PC-3 (cell line): ENCODE results near the gene ERICH3. TPM values are rescaled to one million over a fixed set of nuclear protein-coding genes. Genes with fewer than 3 reads are reported as not detected.

Source experiments
- ATAC-seq: fragments of 200-7000 bp; cut with Tn5 transposase; 2 replicates; pipeline ENCODE4 v1.9.1; 2020; ENCODE audit warnings: mild to moderate bottlenecking, moderate library complexity
- BruUV-seq: library from RNA; stranded (reverse); fragments of 400-500 nt; replicated peaks from 2 replicates; lab custom pipeline; 2021; lab: Mats Ljungman, UMichigan
- CTCF ChIA-PET: fragments of 300-600 bp; sonication (Branson Sonifier 250); formaldehyde crosslinking; loops from one replicate; lab custom pipeline; 2022; ENCODE audit warnings: antibody characterized with exemption; lab: Charles Lee
- POLR2A ChIA-PET: fragments of 300-600 bp; sonication (Branson Sonifier 250); formaldehyde crosslinking; loops from one replicate; lab custom pipeline; 2022; ENCODE audit warnings: antibody characterized with exemption; ENCODE audit not compliant: unreplicated experiment; lab: Charles Lee
- DNase-seq: peaks from one replicate; pipeline ENCODE4 v3.0.0-alpha.2; 2015
- H2AFZ ChIP-seq: fragments of 300-600 bp; sonication (generic); 2 replicates; pipeline ENCODE4 v1.6.0; 2016; ENCODE audit warnings: antibody characterized with exemption, low read length
- H3F3A ChIP-seq: fragments of 300-600 bp; sonication (generic); one replicate; pipeline ENCODE4 v1.6.0; 2017; ENCODE audit warnings: antibody characterized with exemption, low read length, control low read depth, mild to moderate bottlenecking; ENCODE audit not compliant: unreplicated experiment
- H3K27ac ChIP-seq: fragments of 300-600 bp; sonication (generic); 2 replicates; pipeline ENCODE4 v1.5.1; 2016; ENCODE audit warnings: mild to moderate bottlenecking, low read length
- H3K27me3 ChIP-seq: fragments of 300-600 bp; sonication (generic); 2 replicates; pipeline ENCODE4 v1.6.1; 2016; ENCODE audit warnings: low read length, mixed read lengths
- H3K36me3 ChIP-seq: fragments of 300-600 bp; sonication (generic); 2 replicates; pipeline ENCODE4 v1.6.1; 2016; ENCODE audit warnings: low read depth, mixed run types, low read length, mixed read lengths
- H3K4me1 ChIP-seq: fragments of 300-600 bp; sonication (generic); 2 replicates; pipeline ENCODE4 v1.5.1; 2016; ENCODE audit warnings: low read length; ENCODE audit not compliant: insufficient read depth
- H3K4me2 ChIP-seq: fragments of 300-600 bp; sonication (generic); 2 replicates; pipeline ENCODE4 v1.6.0; 2016; ENCODE audit warnings: low read length
- H3K4me3 ChIP-seq: fragments of 300-600 bp; sonication (generic); 2 replicates; pipeline ENCODE4 v1.5.1; 2016; ENCODE audit warnings: mild to moderate bottlenecking, low read length, mixed read lengths
- H3K79me2 ChIP-seq: fragments of 300-600 bp; sonication (generic); 2 replicates; pipeline ENCODE4 v1.6.1; 2017; ENCODE audit warnings: low read length, mixed read lengths
- H3K9ac ChIP-seq: fragments of 300-600 bp; sonication (generic); 2 replicates; pipeline ENCODE4 v1.6.0; 2016; ENCODE audit warnings: mild to moderate bottlenecking, low read length
- H3K9me2 ChIP-seq: fragments of 300-600 bp; sonication (generic); replicated peaks from 2 replicates; pipeline ENCODE4 v1.6.1; 2016; ENCODE audit warnings: mixed run types, low read length, mixed read lengths
- H3K9me3 ChIP-seq: fragments of 300-600 bp; sonication (generic); 2 replicates; pipeline ENCODE4 v1.6.1; 2016; ENCODE audit warnings: low read length, mixed read lengths
- H4K20me1 ChIP-seq: fragments of 300-600 bp; sonication (generic); 2 replicates; pipeline ENCODE4 v1.6.1; 2016; ENCODE audit warnings: low read length, mixed read lengths
- CTCF ChIP-seq: fragments of 300-600 bp; sonication (generic); conservative IDR thresholded peaks from 2 replicates; pipeline ENCODE4 v1.5.1; 2017; ENCODE audit warnings: antibody characterized with exemption, low read depth, mild to moderate bottlenecking, low read length
- EZH2 ChIP-seq: fragments of 300-600 bp; sonication (generic); IDR thresholded peaks from one replicate; pipeline ENCODE4 v1.6.1; 2017; ENCODE audit warnings: antibody characterized with exemption, mild to moderate bottlenecking, low read length; ENCODE audit not compliant: unreplicated experiment
- EZH2phosphoT487 ChIP-seq: fragments of 300-600 bp; sonication (generic); IDR thresholded peaks from 2 replicates; pipeline ENCODE4 v1.6.1; 2018; ENCODE audit warnings: mild to moderate bottlenecking, antibody characterized with exemption, low read length, borderline replicate concordance
- intact Hi-C: fragments of 100-400 bp; cut with micrococcal nuclease; formaldehyde crosslinking; loops from 2 replicates; pipeline ENCODE4 v1.9.0; 2023
- total RNA-seq: library from RNA; depleted of rRNA; stranded (reverse); fragments of >200 nt; gene quantifications from 2 replicates; pipeline ENCODE4 v1.2.3, GENCODE V29; 2014

The ERICH3 gene
- total RNA-seq, 1 experiment from 2014 or later = not detected

GRCh38 chr1:74571493-74571800 is 102.1 kb downstream of the ERICH3 start:
- ATAC-seq (no peak), DNase-seq (no peak)
- Histone ChIP-seq H3K9ac (no peak overlapping the region), H3K9me2 (no peaks in the 10 kb centered on the region), H4K20me1 (no peaks in the 10 kb centered on the region), H3K36me3 (no peaks in the 10 kb centered on the region), H3K4me1 (no peaks in the 10 kb centered on the region), H3K4me2 (no peak overlapping the region), H3K4me3 (no peak overlapping the region), H3F3A (no peaks in the 10 kb centered on the region), H2AFZ (no peak overlapping the region), H3K27ac (no peak overlapping the region), H3K27me3 (peaks cover 88% of the 10 kb centered on the region), H3K79me2 (no peaks in the 10 kb centered on the region), H3K9me3 (no peaks in the 10 kb centered on the region)
- no TSS peak for BruUV-seq
- TF ChIP-seq CTCF = no peak
- TF ChIP-seq EZH2phosphoT487 = no peak
- no peak for TF ChIP-seq EZH2
- ChIA-PET CTCF (no interaction called here), POLR2A (no interaction called here)
- intact Hi-C loops = no loop called here

GRCh38 chr1:74570797-74571492 is 102.6 kb downstream of the ERICH3 start:
- Histone ChIP-seq H4K20me1 (no peaks in the 10 kb centered on the region), H3K27ac (no peak overlapping the region), H3K4me3 (no peak overlapping the region), H3K9me2 (no peaks in the 10 kb centered on the region), H3K36me3 (no peaks in the 10 kb centered on the region), H3K79me2 (no peaks in the 10 kb centered on the region), H3F3A (no peaks in the 10 kb centered on the region), H3K27me3 (peaks cover 90% of the 10 kb centered on the region), H3K4me1 (no peaks in the 10 kb centered on the region), H3K4me2 (no peak overlapping the region), H3K9me3 (no peaks in the 10 kb centered on the region), H2AFZ (no peak overlapping the region), H3K9ac (no peak overlapping the region)
- BruUV-seq = no TSS peak
- CTCF ChIA-PET = no interaction called here
- DNase-seq (no peak), ATAC-seq (no peak; the same call in 1 of the 2 replicates)
- TF ChIP-seq EZH2 = no peak
- TF ChIP-seq CTCF = no peak
- TF ChIP-seq EZH2phosphoT487 = no peak
- POLR2A ChIA-PET = no interaction called here
- intact Hi-C loops = no loop called here

- Histone ChIP-seq H3K4me3 (no peak overlapping the region), H3K36me3 (no peaks in the 10 kb centered on the region), H3K27me3 (peaks cover 77% of the 10 kb centered on the region), H3F3A (no peaks in the 10 kb centered on the region), H3K4me2 (no peak overlapping the region), H3K27ac (no peak overlapping the region), H3K4me1 (no peaks in the 10 kb centered on the region), H3K9me2 (no peaks in the 10 kb centered on the region), H4K20me1 (no peaks in the 10 kb centered on the region), H3K79me2 (no peaks in the 10 kb centered on the region), H2AFZ (no peak overlapping the region), H3K9me3 (no peaks in the 10 kb centered on the region), H3K9ac (no peak overlapping the region)
- no TSS peak for BruUV-seq
- intact Hi-C loops = no loop called here
- ChIA-PET POLR2A (no interaction called here), CTCF (no interaction called here)
- DNase-seq (no peak), ATAC-seq (no peak; the same call in 1 of the 2 replicates)
- TF ChIP-seq CTCF (no peak), EZH2 (no peak), EZH2phosphoT487 (no peak)
These were observed 123.7 kb downstream of the ERICH3 start for GRCh38 chr1:74549932-74550331.
